ENCODE results near the gene CHRNA9. TPM values are rescaled to one million over a fixed set of nuclear protein-coding genes. Genes with fewer than 3 reads are reported as not detected.

CHRNA9 gene
- total and polyA plus RNA-seq, 2 of the 13 experiments (the other 11 are each of a cell fraction or from before 2014, with no cell fraction given) = not detected

DNA sequence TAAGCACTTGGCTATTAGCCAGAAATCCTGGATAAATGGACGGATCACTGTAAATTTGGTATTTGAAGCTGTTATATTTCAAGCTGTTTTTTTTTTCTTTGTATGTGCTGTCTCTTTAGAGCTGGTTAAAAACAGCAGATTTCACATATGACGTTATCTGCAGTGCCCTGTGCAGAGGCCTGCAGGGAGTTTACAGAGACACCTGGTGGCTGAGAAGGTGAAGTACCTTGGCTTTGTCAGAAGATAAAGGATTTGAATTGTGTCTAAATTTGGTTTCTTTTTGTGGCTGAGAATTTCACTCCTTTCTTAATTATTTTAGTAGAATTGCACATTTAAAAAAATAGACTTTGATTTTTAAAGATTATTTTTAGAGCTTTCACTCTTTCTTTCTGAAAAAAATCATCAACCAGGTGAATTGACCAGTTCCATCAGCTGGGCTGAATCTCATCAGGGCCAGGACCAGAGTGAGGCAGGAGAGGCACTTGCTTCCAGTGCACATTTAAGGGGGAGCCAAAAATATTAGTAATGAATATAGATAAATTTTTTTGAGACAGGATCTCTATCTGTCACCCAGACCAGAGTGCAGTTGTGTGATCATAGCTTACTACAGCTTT is 9.6 kb upstream of the CHRNA9 start (continued):
- no peak for TF ChIP-seq ZNF75D (CRISPR knock-in tag; IDR thresholded peaks at IDR 0.05; ENCODE audit: borderline replicate concordance)
- 0 out of 2 replicates have a peak, but pooled peaks have one; percentile 29 for TF ChIP-seq ZFX (CRISPR knock-in tag; IDR thresholded peaks at IDR 0.05; ENCODE audit: low read depth)
- TF ChIP-seq FOXK1 (CRISPR knock-in tag; IDR thresholded peaks at IDR 0.05; ENCODE audit: borderline replicate concordance, low read depth) = no peak
- no peak for TF ChIP-seq MXI1 (IDR thresholded peaks at IDR 0.05; ENCODE audit: borderline replicate concordance, low read depth, low read length)
- no peak for TF ChIP-seq KLF15 (CRISPR knock-in tag; IDR thresholded peaks at IDR 0.05; ENCODE audit: borderline replicate concordance)
- TF ChIP-seq SNAI1 (CRISPR knock-in tag; IDR thresholded peaks at IDR 0.05; ENCODE audit: borderline replicate concordance) = no peak
- TF ChIP-seq, protein P1, sequence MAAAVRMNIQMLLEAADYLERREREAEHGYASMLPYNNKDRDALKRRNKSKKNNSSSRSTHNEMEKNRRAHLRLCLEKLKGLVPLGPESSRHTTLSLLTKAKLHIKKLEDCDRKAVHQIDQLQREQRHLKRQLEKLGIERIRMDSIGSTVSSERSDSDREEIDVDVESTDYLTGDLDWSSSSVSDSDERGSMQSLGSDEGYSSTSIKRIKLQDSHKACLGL (CRISPR knock-in tag; IDR thresholded peaks at IDR 0.05) = no peak

GRCh38 chr4:40327340-40327739 is 7.8 kb upstream of the CHRNA9 start:
- TF ChIP-seq KAT7 (CRISPR knock-in tag; IDR thresholded peaks at IDR 0.05; ENCODE audit: borderline replicate concordance) = no peak
- TF ChIP-seq ZFAT (CRISPR knock-in tag; conservative IDR thresholded peaks at IDR 0.05) = no peak
- TF ChIP-seq ONECUT2 (CRISPR knock-in tag; IDR thresholded peaks at IDR 0.05) = no peak
- TF ChIP-seq CAMTA2 (CRISPR knock-in tag; IDR thresholded peaks at IDR 0.05; ENCODE audit: borderline replicate concordance) = no peak
- peak; percentile 89 for TF ChIP-seq CEBPB (IDR thresholded peaks at IDR 0.05; ENCODE audit: borderline replicate concordance, low read depth, low read length)
- TF ChIP-seq ETV5 (CRISPR knock-in tag; IDR thresholded peaks at IDR 0.05; ENCODE audit: borderline replicate concordance) = no peak
- no peak overlapping the region for H3K9ac ChIP-seq (ENCODE audit: insufficient read depth, low read depth, low read length)
- H3K4me3 ChIP-seq (replicated peaks in 1 of 3; ENCODE audit: insufficient read depth in 1 of 3, low read depth in 2 of 3, low read length in 3 of 3) = no peak overlapping the region
- ATAC-seq (peak; percentile 26; the same call in 1 of the 3 replicates), FAIRE-seq (no peak), DNase-seq (ENCODE audit: low spot score) (no peak)
- no TSS peak for BruUV-seq (replicated peaks)
- in situ Hi-C loops (cut with HindIII; ENCODE audit: extremely low pct_ligation_motif_present, low pct_unique_long_range_greater_than_20kb) (no loop called here), intact Hi-C loops (cut with micrococcal nuclease; ENCODE audit: unreplicated experiment) (no loop called here)
- 6% methylated on average over 4 of the region's 4 CpGs for WGBS (ENCODE audit: low lambda C conversion rate)
- H2AFZ ChIP-seq (ENCODE audit: low read length) = no peak overlapping the region
- H3K79me2 ChIP-seq (ENCODE audit: insufficient read depth, low read length) = no peaks in the 10 kb centered on the region
- H4K20me1 ChIP-seq (ENCODE audit: insufficient read depth, low read length) = no peaks in the 10 kb centered on the region
- CTCF ChIA-PET (ENCODE audit: low intra/inter-chr PET ratio, low total read pairs) = no interaction called here
- H3K4me1 ChIP-seq (ENCODE audit: insufficient read depth, low read length) = no peaks in the 10 kb centered on the region
- no peaks in the 10 kb centered on the region for H3K36me3 ChIP-seq (replicated peaks in 1 of 2; ENCODE audit: control insufficient read depth in 1 of 2, insufficient read depth in 2 of 2, low read length in 2 of 2)
- no peaks in the 10 kb centered on the region for H3K9me3 ChIP-seq (ENCODE audit: low read length)
- H3K4me2 ChIP-seq (ENCODE audit: low read depth, low read length) = no peak overlapping the region
- H3K27me3 ChIP-seq (ENCODE audit: control insufficient read depth in 1 of 2, insufficient read depth in 2 of 2, low read length in 2 of 2) = peaks cover 0 to 2% of the 10 kb centered on the region in 2 experiments; a peak in 2 of 5 replicates
- no peak overlapping the region for H3K27ac ChIP-seq (ENCODE audit: extremely low read length, insufficient read depth, low read length)
- POLR2A ChIA-PET = interaction anchor here (1.3 kb wide), 1 partner anchor 10 kb away, joined by 3 read pairs; no protein-coding TSS in a partner anchor
